Stimulated activated naive CD8-positive, alpha-beta T cell treated with anti-CD3 and anti-CD28 coated beads, Interleukin-15, Interleukin-2, amounts not matched to agents 100 U/mL and 50 U/mL, for 24 hours (primary cell): ENCODE results near the gene NLK.
"Not testable (repeated sequence)": the region's sequence is repeated elsewhere in the genome, so short reads cannot be mapped to it uniquely, and the experiment has no call there.

Source experiments
- ATAC-seq: fragments of 150-1000 bp; cut with Tn5 transposase; one replicate; pipeline ENCODE4 v1.10.0; 2021
- DNase-seq: peaks from one replicate; pipeline ENCODE4 v3.0.0; 2021

The NLK gene

GRCh38 chr17:28155405-28155804 lies 112.9 kb downstream of the NLK start:
- not testable (repeated sequence) for ATAC-seq

DNA sequence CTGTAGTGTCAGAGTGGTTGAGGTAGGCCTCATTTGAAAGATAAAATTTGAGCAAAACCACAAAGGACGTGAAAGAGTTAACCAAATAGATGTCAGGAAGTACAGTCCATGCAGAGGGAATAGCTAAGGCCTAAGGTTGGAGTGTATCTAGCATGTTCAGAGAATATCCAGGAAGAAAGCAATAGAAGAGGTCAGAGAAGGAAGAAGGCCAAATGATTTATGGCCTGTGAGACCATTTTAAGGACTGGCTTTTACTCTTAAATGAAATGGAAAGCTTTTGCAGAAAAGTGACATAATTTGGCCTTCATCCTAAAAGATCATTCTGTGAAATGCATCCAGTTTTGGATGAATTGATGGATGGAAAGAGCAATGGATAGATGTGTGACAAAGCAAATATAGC lies 116.5 kb downstream of the NLK start:
- ATAC-seq, result no peak
- DNase-seq, result no peak

More at GRCh38 chr17:28155405-28155804, 112.9 kb downstream of the NLK start:
- DNase-seq, result not testable (repeated sequence)

GRCh38 chr17:28159924-28160323 lies 117.4 kb downstream of the NLK start:
- no peak for ATAC-seq
- no peak for DNase-seq

GRCh38 chr17:28160610-28161009 lies 118.1 kb downstream of the NLK start:
- ATAC-seq, result no peak
- no peak for DNase-seq

DNA sequence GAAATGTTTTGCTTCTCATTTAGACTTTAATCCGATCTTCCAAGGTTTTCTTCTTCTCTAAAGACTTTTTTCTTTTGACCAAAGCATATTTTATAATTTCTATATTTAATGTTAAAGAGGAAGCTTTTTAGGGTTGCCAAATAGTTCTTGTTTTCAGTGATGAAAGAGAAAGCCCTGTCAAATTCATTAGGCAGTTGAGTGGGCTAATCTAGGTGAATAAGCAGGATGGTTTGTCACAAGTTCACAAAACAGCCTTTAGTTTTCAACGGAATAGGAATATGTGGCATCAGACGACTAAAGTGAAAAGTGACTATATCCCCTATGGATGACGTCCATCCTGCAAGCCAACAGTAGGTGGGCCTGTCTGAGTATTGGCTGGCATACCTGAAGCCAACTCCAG lies 118.8 kb downstream of the NLK start:
- ATAC-seq (no peak), DNase-seq (no peak)

GRCh38 chr17:28166478-28166877 lies 124.0 kb downstream of the NLK start:
- no peak for ATAC-seq

DNA sequence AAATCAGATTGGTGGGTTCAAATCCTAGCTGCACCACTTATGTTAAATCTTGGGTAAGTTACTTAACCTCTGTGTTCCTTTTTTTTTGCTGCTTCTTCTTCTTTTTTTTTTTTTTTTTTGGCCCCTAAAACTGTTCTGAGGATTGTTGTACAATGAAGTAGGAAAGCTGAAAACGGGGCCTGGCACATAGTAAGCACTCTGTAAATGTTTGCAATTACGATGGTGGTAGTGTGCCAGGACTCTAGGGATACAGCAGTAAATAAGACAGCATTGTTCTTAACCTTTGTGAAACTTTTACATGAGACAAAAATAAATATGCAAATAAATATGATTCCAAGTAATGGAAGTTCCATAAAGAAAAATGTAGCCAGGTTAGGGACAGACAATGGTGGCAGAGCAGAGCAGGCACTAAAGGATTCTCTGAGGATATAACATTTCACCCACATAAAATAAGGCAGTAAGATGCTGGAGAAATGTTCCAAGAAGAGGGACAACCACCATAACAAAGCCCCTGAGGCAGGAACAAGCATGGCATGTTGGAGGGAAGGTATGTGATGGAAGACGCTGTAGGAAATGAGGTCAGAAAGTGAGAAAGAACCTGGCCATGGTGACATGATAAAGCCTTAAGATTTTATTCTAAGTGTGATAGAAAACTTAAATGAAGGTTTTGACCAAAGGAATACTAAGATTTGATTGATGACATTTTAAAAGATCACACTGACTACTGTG lies 127.3 kb downstream of the NLK start:
- no peak for DNase-seq
- ATAC-seq, result no peak

More at GRCh38 chr17:28166478-28166877, 124.0 kb downstream of the NLK start:
- DNase-seq, result no peak

DNA sequence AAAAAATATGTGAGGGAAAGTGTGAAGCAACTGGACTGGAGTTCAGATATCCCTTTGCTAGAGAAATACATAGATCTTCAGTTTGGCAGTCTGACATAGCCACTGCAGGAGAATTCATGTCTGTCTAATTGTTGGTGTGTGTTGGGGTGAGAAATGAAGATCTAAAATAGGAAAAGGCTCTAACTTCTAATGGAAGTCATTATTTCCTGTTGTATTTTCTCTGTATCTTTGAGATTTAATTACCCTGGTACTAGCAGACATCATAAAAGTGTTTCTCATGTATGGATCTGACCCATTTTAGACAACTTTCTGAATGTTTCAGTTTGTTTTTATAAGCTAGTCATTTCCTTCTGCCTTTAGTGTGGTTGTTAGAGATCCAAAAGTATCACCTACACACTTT lies 128.3 kb downstream of the NLK start:
- no peak for DNase-seq
- no peak for ATAC-seq

DNA sequence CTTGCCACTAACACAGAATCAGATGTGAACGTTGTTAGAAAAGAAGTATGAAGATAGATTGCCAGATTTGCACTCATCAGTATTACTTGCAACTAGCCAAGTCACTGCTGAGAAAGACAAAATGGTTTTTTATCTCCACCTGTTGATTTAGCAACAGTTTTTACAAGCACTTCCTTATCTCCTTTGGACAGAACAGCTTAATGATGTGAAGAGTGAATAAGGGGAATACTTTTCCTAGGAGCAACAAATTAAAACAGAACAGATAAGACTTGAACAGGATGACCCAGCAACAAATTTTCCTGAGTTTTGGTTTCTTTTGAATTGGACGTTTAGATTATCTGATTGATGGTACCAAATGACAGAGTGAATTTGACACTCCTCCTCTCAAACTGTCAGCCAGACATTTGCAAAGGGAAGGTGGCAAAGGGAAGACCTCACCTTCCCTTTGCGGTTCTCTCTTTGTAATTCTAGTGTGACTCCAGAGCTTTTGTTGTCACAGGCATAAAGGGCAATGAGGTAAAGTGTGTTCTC lies 130.6 kb downstream of the NLK start:
- no peak for ATAC-seq
- no peak for DNase-seq

- DNase-seq (no peak), ATAC-seq (no peak)
Observed at GRCh38 chr17:28173801-28174200, 131.3 kb downstream of the NLK start.

DNA sequence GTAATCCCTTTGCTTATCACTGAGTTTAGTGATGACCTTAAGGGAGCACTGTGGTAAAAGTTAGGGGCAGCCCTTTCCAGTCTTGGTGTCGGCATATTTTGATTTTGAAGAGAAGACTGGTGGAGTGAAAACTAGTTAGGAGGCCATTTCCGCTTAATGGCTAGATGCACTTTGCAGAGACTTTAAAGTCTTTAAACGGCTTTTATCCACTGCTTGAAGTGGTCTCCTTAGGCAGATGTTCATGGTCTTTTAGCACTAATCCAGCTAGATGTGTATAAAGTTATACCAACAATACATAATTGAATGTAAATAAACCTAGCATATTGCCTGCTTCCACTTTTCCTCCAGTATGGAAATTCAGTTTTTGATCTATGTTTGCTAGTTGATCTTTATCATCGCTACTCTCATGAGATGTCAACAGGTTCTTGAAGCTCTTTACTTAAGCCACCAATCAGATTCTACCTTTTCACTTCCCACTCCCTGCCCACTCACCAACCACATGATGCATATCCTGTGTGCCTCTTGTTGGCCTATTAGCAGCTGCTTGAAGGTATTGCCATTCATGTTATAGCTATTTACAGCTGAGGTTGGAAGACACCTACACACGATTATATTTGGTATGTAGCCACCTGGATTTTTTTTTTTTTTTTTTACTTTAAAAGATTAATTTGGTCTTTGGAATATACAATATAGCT lies 132.0 kb downstream of the NLK start:
- DNase-seq, result peak; percentile 18
- peak; percentile 32 for ATAC-seq

DNA sequence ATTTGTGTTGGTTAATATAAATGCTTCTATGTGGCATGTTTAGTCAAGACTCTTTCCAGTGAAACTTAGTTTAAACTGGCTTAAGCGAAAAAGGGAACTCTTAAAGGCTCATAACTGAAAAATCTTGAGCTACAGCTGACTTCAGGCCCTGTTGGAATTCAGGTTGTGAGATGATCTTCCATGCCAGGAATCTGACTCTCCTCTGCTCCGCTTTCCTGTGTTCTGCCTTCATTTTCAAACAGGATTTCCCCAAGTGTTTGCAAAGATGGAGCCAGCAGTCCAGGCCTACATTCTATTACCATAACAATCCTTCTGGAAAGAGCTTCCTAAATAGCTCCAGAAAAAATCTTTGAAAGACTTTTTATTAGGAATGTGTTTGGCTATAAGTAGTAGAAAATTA lies 134.9 kb downstream of the NLK start:
- DNase-seq (no peak), ATAC-seq (no peak)

- ATAC-seq (no peak), DNase-seq (no peak)
Observed at GRCh38 chr17:28178800-28179199, 136.3 kb downstream of the NLK start.

- ATAC-seq (no peak), DNase-seq (no peak)
Observed at GRCh38 chr17:28180449-28180848, 138.0 kb downstream of the NLK start.

GRCh38 chr17:28181568-28181967 lies 139.1 kb downstream of the NLK start:
- ATAC-seq (no peak), DNase-seq (no peak)

- DNase-seq (no peak), ATAC-seq (no peak)
Observed at GRCh38 chr17:28182559-28182958, 140.1 kb downstream of the NLK start.

GRCh38 chr17:28185658-28186057 lies 143.2 kb downstream of the NLK start:
- no peak for DNase-seq
- no peak for ATAC-seq

GRCh38 chr17:28186472-28186871 lies 144.0 kb downstream of the NLK start:
- ATAC-seq, DNase-seq: not testable (repeated sequence)

DNA sequence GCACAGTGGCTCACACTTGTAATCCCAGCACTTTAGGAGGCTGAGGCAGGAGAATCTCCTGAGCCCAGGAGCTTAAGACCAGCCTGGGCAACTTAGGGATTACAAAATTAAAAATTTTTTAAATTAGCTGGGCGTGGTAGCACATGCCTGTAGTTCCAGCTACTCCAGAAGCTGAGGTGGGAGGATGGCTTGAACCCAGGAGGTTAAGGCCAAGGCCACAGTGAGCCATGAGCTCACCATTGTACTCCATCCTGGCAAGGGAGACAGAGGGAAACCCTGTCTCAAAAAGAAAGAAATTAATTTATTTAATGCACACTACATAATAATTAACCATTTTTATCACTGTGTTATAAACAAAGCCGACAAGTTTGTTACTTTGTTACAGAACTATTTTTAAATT lies 145.5 kb downstream of the NLK start:
- ATAC-seq (no peak), DNase-seq (no peak)

GRCh38 chr17:28188841-28189263 lies 146.4 kb downstream of the NLK start:
- DNase-seq (no peak), ATAC-seq (no peak)

- ATAC-seq, result no peak
- no peak for DNase-seq
Observed at GRCh38 chr17:28189667-28190066, 147.2 kb downstream of the NLK start.

DNA sequence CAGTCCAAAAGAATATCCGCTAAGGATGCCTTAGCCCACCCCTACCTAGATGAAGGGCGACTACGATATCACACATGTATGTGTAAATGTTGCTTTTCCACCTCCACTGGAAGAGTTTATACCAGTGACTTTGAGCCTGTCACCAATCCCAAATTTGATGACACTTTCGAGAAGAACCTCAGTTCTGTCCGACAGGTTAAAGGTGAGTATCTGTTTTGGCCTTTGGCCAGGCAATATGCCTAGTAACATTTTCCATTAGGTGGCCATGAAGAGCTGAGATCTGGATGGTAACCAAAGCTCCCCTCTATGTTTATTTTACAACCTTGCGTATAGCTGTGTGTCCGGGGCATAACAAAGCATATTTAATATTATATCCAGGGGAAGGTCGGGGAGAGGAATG lies 148.5 kb downstream of the NLK start:
- DNase-seq (no peak), ATAC-seq (no peak)

DNA sequence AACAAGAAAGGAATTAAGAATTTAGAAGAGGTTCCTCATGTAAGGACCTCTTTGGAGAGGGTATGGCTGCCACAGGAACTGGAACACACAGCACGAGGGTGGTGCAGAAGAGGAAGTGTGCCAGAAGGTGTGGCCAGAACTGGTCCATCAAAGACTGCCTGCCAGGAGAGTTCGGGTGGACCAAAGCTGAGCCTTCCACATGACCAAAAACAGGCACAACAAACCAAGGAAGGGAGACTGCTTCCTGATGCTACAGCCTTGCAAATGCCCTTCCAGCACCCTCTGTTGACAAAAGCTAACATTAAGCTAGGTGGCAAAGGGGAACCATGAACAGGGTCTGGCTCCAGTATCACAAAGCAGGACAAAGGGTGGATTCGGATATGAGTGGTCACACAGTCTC lies 150.8 kb downstream of the NLK start:
- no peak for ATAC-seq
- DNase-seq, result no peak

GRCh38 chr17:28194382-28194781 lies 151.9 kb downstream of the NLK start:
- no peak for ATAC-seq
- DNase-seq, result no peak
